ENCODE measurements around the gene AP1S2. TPM values are rescaled to one million over a fixed set of nuclear protein-coding genes. Genes with fewer than 3 reads are reported as not detected.
A peak's percentile ranks its signal among the peaks of the same experiment; 100 is the strongest.
"Not testable (repeated sequence)": the region's sequence is repeated elsewhere in the genome, so short reads cannot be mapped to it uniquely, and the experiment has no call there.

Gene AP1S2
- total and polyA plus RNA-seq, 10 of the 15 experiments (the other 5 are each of a cell fraction or from before 2014, with no cell fraction given) = 25.6 to 105 (median 50.7) TPM

GRCh38 chrX:15881381-15881897, 26.8 kb upstream of the AP1S2 start:
- Histone ChIP-seq H3K4me2 (ENCODE audit: control insufficient read depth, insufficient read depth) (no peak overlapping the region), H4K20me1 (ENCODE audit: control insufficient read depth, insufficient read depth) (no peaks in the 10 kb centered on the region), H3K36me3 (ENCODE audit: control insufficient read depth in 2 of 2, insufficient read depth in 2 of 2, low read length in 1 of 2) (no peaks in the 10 kb centered on the region), H2AFZ (ENCODE audit: control insufficient read depth, low read depth, low read length) (no peak overlapping the region), H3K27me3 (replicated peaks in 1 of 2; ENCODE audit: control insufficient read depth in 2 of 2, insufficient read depth in 2 of 2, low read length in 1 of 2) (no peaks in the 10 kb centered on the region; a peak in 1 of 4 replicates), H3K4me3 (no peak overlapping the region), H3K9ac (ENCODE audit: control insufficient read depth, insufficient read depth, low read length) (no peak overlapping the region), H3K9me3 (replicated peaks; ENCODE audit: control insufficient read depth, insufficient read depth, low read length) (peaks cover 4% of the 10 kb centered on the region), H3K27ac (ENCODE audit: control insufficient read depth, insufficient read depth) (no peak overlapping the region), H3K4me1 (ENCODE audit: control insufficient read depth, insufficient read depth, low read length) (peaks cover 10% of the 10 kb centered on the region), H3K79me2 (ENCODE audit: control insufficient read depth, insufficient read depth, low read length) (no peaks in the 10 kb centered on the region)
- RAD21 ChIA-PET (ENCODE audit: unreplicated experiment) = no interaction called here
- BruUV-seq (replicated peaks) = no TSS peak
- in situ Hi-C loops (cut with MboI) = no loop called here
- SMC1A ChIA-PET (ENCODE audit: uncharacterized antibody, unreplicated experiment) = no interaction called here
- POLR2A ChIA-PET = no interaction called here
- peak; percentile 54; the same call in 1 of the 3 replicates for TF ChIP-seq POU2F2 (IDR thresholded peaks at IDR 0.05; ENCODE audit: borderline replicate concordance, low read depth, low read length)
- no peak for TF ChIP-seq SIX5 (IDR thresholded peaks at IDR 0.05; ENCODE audit: low read depth, low read length, severe bottlenecking)
- TF ChIP-seq USF1 (IDR thresholded peaks at IDR 0.05; ENCODE audit: borderline replicate concordance, extremely low read length, insufficient read depth, low read depth, low read length) = no peak
- intact Hi-C loops (cut with micrococcal nuclease; ENCODE audit: unreplicated experiment) = no loop called here
- ATAC-seq (peak; percentile 18; the same call in 1 of the 3 replicates), FAIRE-seq (no peak), DNase-seq (ENCODE audit: low read depth, low spot score) (no peak)
- CTCF ChIA-PET = no interaction called here
- WGBS (ENCODE audit: insufficient coverage, insufficient replicate concordance, low lambda C conversion rate, missing lambda C conversion rate) = 46% methylated on average over 2 of the region's 2 CpGs

- H3K4me1 ChIP-seq (ENCODE audit: control insufficient read depth, insufficient read depth, low read length); ATAC-seq; H4K20me1 ChIP-seq (ENCODE audit: control insufficient read depth, insufficient read depth); BruUV-seq (replicated peaks); H3K27me3 ChIP-seq (replicated peaks in 1 of 2; ENCODE audit: control insufficient read depth in 2 of 2, insufficient read depth in 2 of 2, low read length in 1 of 2); H3K4me2 ChIP-seq (ENCODE audit: control insufficient read depth, insufficient read depth); H2AFZ ChIP-seq (ENCODE audit: control insufficient read depth, low read depth, low read length); H3K36me3 ChIP-seq (ENCODE audit: control insufficient read depth in 2 of 2, insufficient read depth in 2 of 2, low read length in 1 of 2); CTCF ChIA-PET; H3K4me3 ChIP-seq; SMC1A ChIA-PET (ENCODE audit: uncharacterized antibody, unreplicated experiment); POLR2A ChIA-PET; in situ Hi-C loops (cut with MboI); intact Hi-C loops (cut with micrococcal nuclease; ENCODE audit: unreplicated experiment); H3K27ac ChIP-seq (ENCODE audit: control insufficient read depth, insufficient read depth); H3K9me3 ChIP-seq (replicated peaks; ENCODE audit: control insufficient read depth, insufficient read depth, low read length); DNase-seq (ENCODE audit: low read depth, low spot score); FAIRE-seq; RAD21 ChIA-PET (ENCODE audit: unreplicated experiment); H3K9ac ChIP-seq (ENCODE audit: control insufficient read depth, insufficient read depth, low read length); H3K79me2 ChIP-seq (ENCODE audit: control insufficient read depth, insufficient read depth, low read length): not testable (repeated sequence)
- 4% methylated on average over 1 of the region's 1 CpG for WGBS (ENCODE audit: insufficient coverage, insufficient replicate concordance, low lambda C conversion rate, missing lambda C conversion rate)
These were observed 23.3 kb upstream of the AP1S2 start for GRCh38 chrX:15877914-15878313.

All from GM12878 (cell line).